ENCODE measurements around the gene PDZK1. TPM values are rescaled to one million over a fixed set of nuclear protein-coding genes. Genes with fewer than 3 reads are reported as not detected.
A peak's percentile ranks its signal among the peaks of the same experiment; 100 is the strongest.

The PDZK1 gene
- total RNA-seq, 3 donors from 2014 or later = 1.1 to 1.2 TPM; not detected in 1

- intact Hi-C loops (cut with DNase I, micrococcal nuclease) = no loop called here
- DNase-seq (no peak), ATAC-seq (no peak)
- no peaks in the 10 kb centered on the region for H3K4me1 ChIP-seq (ENCODE audit: low read depth)
- H3K36me3 ChIP-seq (ENCODE audit: low read depth) = no peaks in the 10 kb centered on the region
- TF ChIP-seq, protein P1, sequence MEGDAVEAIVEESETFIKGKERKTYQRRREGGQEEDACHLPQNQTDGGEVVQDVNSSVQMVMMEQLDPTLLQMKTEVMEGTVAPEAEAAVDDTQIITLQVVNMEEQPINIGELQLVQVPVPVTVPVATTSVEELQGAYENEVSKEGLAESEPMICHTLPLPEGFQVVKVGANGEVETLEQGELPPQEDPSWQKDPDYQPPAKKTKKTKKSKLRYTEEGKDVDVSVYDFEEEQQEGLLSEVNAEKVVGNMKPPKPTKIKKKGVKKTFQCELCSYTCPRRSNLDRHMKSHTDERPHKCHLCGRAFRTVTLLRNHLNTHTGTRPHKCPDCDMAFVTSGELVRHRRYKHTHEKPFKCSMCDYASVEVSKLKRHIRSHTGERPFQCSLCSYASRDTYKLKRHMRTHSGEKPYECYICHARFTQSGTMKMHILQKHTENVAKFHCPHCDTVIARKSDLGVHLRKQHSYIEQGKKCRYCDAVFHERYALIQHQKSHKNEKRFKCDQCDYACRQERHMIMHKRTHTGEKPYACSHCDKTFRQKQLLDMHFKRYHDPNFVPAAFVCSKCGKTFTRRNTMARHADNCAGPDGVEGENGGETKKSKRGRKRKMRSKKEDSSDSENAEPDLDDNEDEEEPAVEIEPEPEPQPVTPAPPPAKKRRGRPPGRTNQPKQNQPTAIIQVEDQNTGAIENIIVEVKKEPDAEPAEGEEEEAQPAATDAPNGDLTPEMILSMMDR (IDR thresholded peaks at IDR 0.05) = no peak
- no peaks in the 10 kb centered on the region for H3K9me3 ChIP-seq
- no peak overlapping the region for H3K4me3 ChIP-seq
These were observed 9.6 kb upstream of the PDZK1 start for GRCh38 chr1:145716641-145717345.

DNA sequence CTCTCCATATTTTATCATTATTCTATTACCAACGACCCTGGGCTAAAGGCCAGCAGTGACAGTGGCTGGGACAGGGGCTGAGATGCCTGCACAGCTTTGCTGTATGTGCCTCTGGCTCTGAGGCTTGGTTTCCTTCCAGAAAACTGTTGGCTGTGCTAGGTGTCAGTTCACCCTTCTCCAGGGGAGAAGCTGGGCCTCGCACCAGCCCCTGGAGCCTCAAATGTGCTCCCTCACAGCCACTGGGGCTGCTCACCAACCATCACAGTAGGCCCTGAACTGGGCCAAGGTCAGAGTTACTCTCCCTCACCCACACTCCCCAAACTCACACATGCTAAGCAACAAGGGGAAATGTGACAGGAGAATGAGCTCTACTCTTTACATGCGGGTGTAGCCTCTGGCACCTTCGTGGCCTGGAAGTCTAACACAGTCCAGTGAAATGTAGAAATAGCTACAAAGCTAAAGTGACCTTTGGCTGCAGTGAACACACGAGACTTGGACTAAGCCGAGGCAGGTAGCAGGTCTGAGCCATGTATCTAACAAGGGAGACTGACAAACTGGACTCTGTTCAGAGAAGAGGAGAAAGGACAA is 7.5 kb upstream of the PDZK1 start:
- Histone ChIP-seq H3K4me1 (ENCODE audit: low read depth) (no peaks in the 10 kb centered on the region), H3K9me3 (no peaks in the 10 kb centered on the region), H3K36me3 (ENCODE audit: low read depth) (no peaks in the 10 kb centered on the region), H3K4me3 (no peak overlapping the region)
- no peak for DNase-seq
- TF ChIP-seq, protein P1 (IDR thresholded peaks at IDR 0.05) = no peak
- peak; percentile 48 for ATAC-seq
- intact Hi-C loops (cut with DNase I, micrococcal nuclease) = no loop called here

DNA sequence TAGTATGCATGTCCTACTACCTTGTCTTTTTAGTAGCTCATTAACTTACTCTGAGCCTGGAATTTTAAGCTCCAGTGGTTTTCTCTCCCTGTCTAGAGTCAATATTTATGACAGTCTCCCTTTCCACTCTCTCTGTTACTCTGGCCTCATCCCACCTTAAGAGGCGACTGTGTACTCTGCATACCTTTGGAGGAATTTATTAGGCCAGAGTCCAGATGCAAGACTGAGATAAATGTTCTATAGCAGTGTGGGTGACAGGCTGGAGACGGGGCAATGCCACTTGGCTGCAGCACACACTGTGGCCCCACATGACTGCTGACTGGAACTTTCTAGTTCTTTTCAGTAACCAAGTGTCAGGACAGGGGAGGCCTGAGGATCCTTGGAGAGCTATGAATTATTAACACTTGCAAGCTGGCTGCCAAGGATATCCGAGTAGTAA is 4.1 kb upstream of the PDZK1 start:
- intact Hi-C loops (cut with DNase I, micrococcal nuclease) = no loop called here
- H3K9me3 ChIP-seq = no peaks in the 10 kb centered on the region
- TF ChIP-seq, protein P1 (IDR thresholded peaks at IDR 0.05) = no peak
- DNase-seq = no peak
- H3K4me3 ChIP-seq = no peak overlapping the region
- peak; percentile 14 for ATAC-seq
- no peaks in the 10 kb centered on the region for H3K36me3 ChIP-seq (ENCODE audit: low read depth)
- no peaks in the 10 kb centered on the region for H3K4me1 ChIP-seq (ENCODE audit: low read depth)

GRCh38 chr1:145710291-145711027 is 3.3 kb upstream of the PDZK1 start:
- ATAC-seq = no peak

DNA sequence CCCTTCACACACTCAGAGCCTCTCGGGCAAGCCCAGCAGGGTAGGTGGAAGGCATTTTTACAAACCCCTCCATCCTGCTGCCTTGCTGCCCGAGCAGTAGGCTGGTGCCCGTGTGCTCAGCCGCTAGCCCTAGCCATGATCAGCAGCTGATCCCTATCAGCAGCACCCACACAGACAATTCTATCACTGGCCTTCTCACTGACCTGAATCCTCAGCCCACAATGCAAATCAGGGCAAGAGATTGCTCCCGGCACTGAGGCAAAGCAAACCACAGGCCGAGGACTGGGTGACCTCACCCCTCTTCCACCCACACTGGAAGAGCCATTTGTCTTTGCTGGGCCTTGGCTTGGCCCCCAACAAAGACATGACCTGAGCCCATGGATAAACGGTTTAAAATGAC is 895 bp upstream of the PDZK1 start:
- ATAC-seq = no peak

More at GRCh38 chr1:145710291-145711027, 3.3 kb upstream of the PDZK1 start:
- TF ChIP-seq, protein P1 (IDR thresholded peaks at IDR 0.05) = no peak
- Histone ChIP-seq H3K4me1 (ENCODE audit: low read depth) (no peaks in the 10 kb centered on the region), H3K9me3 (no peaks in the 10 kb centered on the region), H3K36me3 (ENCODE audit: low read depth) (no peaks in the 10 kb centered on the region), H3K4me3 (no peak overlapping the region)
- intact Hi-C loops (cut with DNase I, micrococcal nuclease) = no loop called here
- DNase-seq = no peak

More for the DNA sequence above, 895 bp upstream of the PDZK1 start:
- intact Hi-C loops (cut with DNase I, micrococcal nuclease) = no loop called here
- Histone ChIP-seq H3K36me3 (ENCODE audit: low read depth) (no peaks in the 10 kb centered on the region), H3K4me1 (ENCODE audit: low read depth) (no peaks in the 10 kb centered on the region), H3K4me3 (no peak overlapping the region), H3K9me3 (no peaks in the 10 kb centered on the region)
- TF ChIP-seq, protein P1 (IDR thresholded peaks at IDR 0.05) = no peak
- DNase-seq = no peak
